ENCODE measurements around the gene TMEM182. TPM values are rescaled to one million over a fixed set of nuclear protein-coding genes. Genes with fewer than 3 reads are reported as not detected.

Gene TMEM182
- total RNA-seq, 6 experiments from 2014 or later = 1.2 to 5.9 (median 2.3) TPM

- ATAC-seq (peak; percentile 32 to 78 (median 64)), DNase-seq (peak in 1 of 3 donors; percentile 50)
- peaks cover 0 to 24% (median 6%) of the 10 kb centered on the region in 4 donors for H3K4me1 ChIP-seq
- H3K4me3 ChIP-seq = no peak overlapping the region
- TF ChIP-seq CTCF (IDR thresholded peaks at IDR 0.05) (no peak), POLR2A (IDR thresholded peaks at IDR 0.05) (no peak)
- H3K27me3 ChIP-seq = no peaks in the 10 kb centered on the region
- intact Hi-C loops (cut with DNase I) = loop anchor here in 1 of 2 donors (10.0 kb wide), 1 partner anchor 46 kb away; no protein-coding TSS in a partner anchor
- H3K27ac ChIP-seq = no peak overlapping the region
- no peaks in the 10 kb centered on the region for H3K36me3 ChIP-seq
- no peaks in the 10 kb centered on the region for H3K9me3 ChIP-seq
These were observed 3.4 kb upstream of the TMEM182 start for GRCh38 chr2:102758439-102758838.

- Histone ChIP-seq H3K27ac (no peak overlapping the region), H3K9me3 (no peaks in the 10 kb centered on the region), H3K4me1 (peaks cover 0 to 16% (median 7%) of the 10 kb centered on the region in 4 donors), H3K27me3 (no peaks in the 10 kb centered on the region), H3K4me3 (no peak overlapping the region), H3K36me3 (no peaks in the 10 kb centered on the region)
- ATAC-seq (no peak), DNase-seq (no peak)
- 84% methylated on average over 6 of the region's 6 CpGs for WGBS (ENCODE audit: insufficient coverage, low coverage, low lambda C conversion rate, missing lambda C conversion rate)
- TF ChIP-seq POLR2A (IDR thresholded peaks at IDR 0.05) (no peak), CTCF (IDR thresholded peaks at IDR 0.05) (no peak)
- intact Hi-C loops (cut with DNase I) = no loop called here
These were observed 2.3 kb downstream of the TMEM182 start for GRCh38 chr2:102764083-102764482.

- no peaks in the 10 kb centered on the region for H3K36me3 ChIP-seq
- DNase-seq = peak in 1 of 3 donors; percentile 59
- no peaks in the 10 kb centered on the region for H3K9me3 ChIP-seq
- TF ChIP-seq POLR2A (IDR thresholded peaks at IDR 0.05) = no peak
- no peak for TF ChIP-seq CTCF (IDR thresholded peaks at IDR 0.05)
- intact Hi-C loops (cut with DNase I) = no loop called here
- H3K27ac ChIP-seq = no peak overlapping the region
- no peaks in the 10 kb centered on the region for H3K27me3 ChIP-seq
- no peak overlapping the region for H3K4me3 ChIP-seq
- ATAC-seq = peak in 3 of 4 donors; percentile 93 to 96 (median 94)
- 57% methylated on average over 1 of the region's 1 CpG for WGBS (ENCODE audit: insufficient coverage, low coverage, low lambda C conversion rate, missing lambda C conversion rate)
- peaks cover 0 to 16% (median 7%) of the 10 kb centered on the region in 4 donors for H3K4me1 ChIP-seq
These were observed 3.2 kb downstream of the TMEM182 start for GRCh38 chr2:102765061-102765460.

- Histone ChIP-seq H3K27me3 (no peaks in the 10 kb centered on the region), H3K36me3 (no peaks in the 10 kb centered on the region), H3K27ac (no peak overlapping the region), H3K9me3 (no peaks in the 10 kb centered on the region), H3K4me3 (no peak overlapping the region), H3K4me1 (peaks cover 0 to 16% (median 7%) of the 10 kb centered on the region in 4 donors)
- TF ChIP-seq CTCF (IDR thresholded peaks at IDR 0.05) (no peak), POLR2A (IDR thresholded peaks at IDR 0.05) (no peak)
- ATAC-seq (peak; percentile 42 to 85 (median 72)), DNase-seq (peak in 1 of 3 donors; percentile 69)
- 71% methylated on average over 3 of the region's 3 CpGs for WGBS (ENCODE audit: insufficient coverage, low coverage, low lambda C conversion rate, missing lambda C conversion rate)
- intact Hi-C loops (cut with DNase I) = no loop called here
These were observed 6.4 kb downstream of the TMEM182 start for GRCh38 chr2:102768253-102768652.

GRCh38 chr2:102768892-102769291, 7.1 kb downstream of the TMEM182 start:
- no peaks in the 10 kb centered on the region for H3K9me3 ChIP-seq
- H3K27ac ChIP-seq = no peak overlapping the region
- no peaks in the 10 kb centered on the region for H3K36me3 ChIP-seq
- intact Hi-C loops (cut with DNase I) = no loop called here
- no peaks in the 10 kb centered on the region for H3K27me3 ChIP-seq
- ATAC-seq (no peak), DNase-seq (no peak)
- no peak overlapping the region for H3K4me3 ChIP-seq
- peaks cover 0 to 16% (median 7%) of the 10 kb centered on the region in 4 donors for H3K4me1 ChIP-seq
- TF ChIP-seq POLR2A (IDR thresholded peaks at IDR 0.05) = no peak
